H1 (cell line): ENCODE results near the gene B3GALT5. TPM values are rescaled to one million over a fixed set of nuclear protein-coding genes. Genes with fewer than 3 reads are reported as not detected.

Experiments used
- CTCF ChIA-PET: fragments of 300-600 bp; sonication (Branson Sonifier 250); formaldehyde crosslinking; loops from one replicate; lab custom pipeline; 2021; ENCODE audit not compliant: partially characterized antibody; lab: Charles Lee
- POLR2A ChIA-PET: fragments of 300-600 bp; sonication (Branson Sonifier 250); formaldehyde crosslinking; loops from one replicate; lab custom pipeline; 2021; ENCODE audit warnings: inconsistent platforms; ENCODE audit not compliant: partially characterized antibody; lab: Charles Lee
- DNase-seq, 2 experiments: peaks; one replicate each; pipeline versions ENCODE4 v3.0.0 to v3.0.0-alpha.2; 2010 to 2022; ENCODE audit warnings: low spot score in 2 of 2, low read depth in 1 of 2, mixed read lengths in 1 of 2
- FAIRE-seq: peaks from 2 replicates; lab custom pipeline; 2011; peaks lifted over from hg19 to GRCh38; lab: Jason Lieb, UNC
- H2AFZ ChIP-seq: 2 replicates; pipeline ENCODE4 v1.8.1; 2012; ENCODE audit warnings: low read length, inconsistent platforms
- H2AK5ac ChIP-seq: 2 replicates; pipeline ENCODE4 v1.6.1; 2013; ENCODE audit warnings: low read depth, low read length
- H2BK120ac ChIP-seq: replicated peaks from 2 replicates; pipeline ENCODE3; 2013; ENCODE audit warnings: low read depth, low read length, inconsistent platforms
- H2BK12ac ChIP-seq: 2 replicates; pipeline ENCODE4 v1.6.1; 2013; ENCODE audit warnings: low read depth, low read length
- H2BK15ac ChIP-seq: 2 replicates; pipeline ENCODE4 v1.6.1; 2013; ENCODE audit warnings: low read length
- H2BK20ac ChIP-seq: 2 replicates; pipeline ENCODE4 v1.6.1; 2013; ENCODE audit warnings: low read length
- H2BK5ac ChIP-seq: 2 replicates; pipeline ENCODE4 v1.6.1; 2013; ENCODE audit warnings: low read depth, low read length
- H3K14ac ChIP-seq: 2 replicates; pipeline ENCODE4 v1.6.1; 2013; ENCODE audit warnings: inconsistent platforms; ENCODE audit not compliant: insufficient read length
- H3K18ac ChIP-seq: 2 replicates; pipeline ENCODE4 v1.6.1; 2013; ENCODE audit warnings: low read length; ENCODE audit errors: extremely low read depth
- H3K23ac ChIP-seq: 2 replicates; pipeline ENCODE4 v1.6.1; 2013; ENCODE audit warnings: inconsistent platforms; ENCODE audit not compliant: insufficient read length
- H3K23me2 ChIP-seq: 2 replicates; pipeline ENCODE4 v1.6.1; 2013; ENCODE audit warnings: low read depth, low read length
- H3K27ac ChIP-seq: 2 replicates; pipeline ENCODE4 v1.6.1; 2011; ENCODE audit warnings: low read depth, low read length, inconsistent platforms
- H3K27me3 ChIP-seq, 4 experiments: replicated peaks in 1 of 4; 1 replicate in 1 of 4; 2 replicates in 3 of 4; pipeline versions ENCODE4 v1.6.1 to v1.8.1; 2011 to 2013; ENCODE audit warnings: low read length in 3 of 4, mild to moderate bottlenecking in 3 of 4, inconsistent platforms in 2 of 4, mixed read lengths in 2 of 4, moderate library complexity in 1 of 4; ENCODE audit not compliant: control insufficient read depth in 3 of 4, insufficient read depth in 3 of 4; ENCODE audit errors: extremely low read depth in 1 of 4
- H3K36me3 ChIP-seq, 4 experiments: 2 replicates each; pipeline versions ENCODE4 v1.6.1 to v1.8.1; 2011 to 2013; ENCODE audit warnings: mild to moderate bottlenecking in 4 of 4, low read length in 3 of 4, moderate library complexity in 2 of 4, control low read depth in 1 of 4, inconsistent platforms in 1 of 4; ENCODE audit not compliant: insufficient read depth in 4 of 4, control insufficient read depth in 2 of 4
- H3K4ac ChIP-seq: replicated peaks from 2 replicates; pipeline ENCODE3; 2013; ENCODE audit warnings: low read length, low read depth, mixed read lengths, inconsistent platforms; ENCODE audit not compliant: insufficient read length
- H3K4me1 ChIP-seq, 4 experiments: replicated peaks in 1 of 4; 1 replicate in 1 of 4; 2 replicates in 3 of 4; pipeline versions ENCODE4 v1.6.1 to v1.8.1; 2011 to 2013; ENCODE audit warnings: low read length in 3 of 4, inconsistent platforms in 2 of 4, mixed read lengths in 1 of 4; ENCODE audit not compliant: insufficient read depth in 4 of 4, control insufficient read depth in 3 of 4
- H3K4me2 ChIP-seq, 2 experiments: 2 replicates each; pipeline versions ENCODE4 v1.6.1 to v1.8.1; 2011 to 2013; ENCODE audit warnings: low read depth in 2 of 2, low read length in 2 of 2, control low read depth in 1 of 2, inconsistent platforms in 1 of 2, mild to moderate bottlenecking in 1 of 2; ENCODE audit not compliant: insufficient read depth in 1 of 2
- H3K4me3 ChIP-seq, 4 experiments: fragments of 200-600, 300-600 bp in 1 of 4; sonication (generic), shearing (Covaris generic), sonication (Bioruptor Twin) in 1 of 4; 2 replicates each; pipeline versions ENCODE4 v1.5.1 to v1.8.1; 2011 to 2016; ENCODE audit warnings: low read length in 4 of 4, low read depth in 3 of 4, control low read depth in 2 of 4, inconsistent platforms in 2 of 4, mild to moderate bottlenecking in 2 of 4, mixed read lengths in 1 of 4, moderate library complexity in 1 of 4; ENCODE audit not compliant: insufficient read depth in 2 of 4; ENCODE audit errors: extremely low read depth in 1 of 4
- H3K56ac ChIP-seq: replicated peaks from 2 replicates; pipeline ENCODE3; 2013; ENCODE audit warnings: low read depth, mild to moderate bottlenecking, mixed read lengths, low read length, inconsistent platforms; ENCODE audit not compliant: insufficient read length
- H3K79me1 ChIP-seq: 2 replicates; pipeline ENCODE4 v1.6.1; 2013; ENCODE audit warnings: low read depth, low read length, control low read depth
- H3K79me2 ChIP-seq, 2 experiments: 2 replicates each; pipeline versions ENCODE4 v1.6.1 to v1.8.1; 2012 to 2013; ENCODE audit warnings: low read length in 2 of 2, mild to moderate bottlenecking in 2 of 2, inconsistent platforms in 1 of 2; ENCODE audit not compliant: insufficient read depth in 2 of 2, control insufficient read depth in 1 of 2
- H3K9ac ChIP-seq, 4 experiments: replicated peaks in 1 of 4; 1 replicate in 1 of 4; 2 replicates in 3 of 4; pipeline versions ENCODE4 v1.6.1 to v1.8.1; 2011 to 2013; ENCODE audit warnings: low read depth in 3 of 4, low read length in 3 of 4, control low read depth in 2 of 4, mild to moderate bottlenecking in 2 of 4, moderate library complexity in 2 of 4, inconsistent platforms in 1 of 4; ENCODE audit errors: extremely low read depth in 1 of 4
- H3K9me3 ChIP-seq, 2 experiments: 2 replicates each; pipeline versions ENCODE4 v1.6.1 to v1.8.1; 2012 to 2013; ENCODE audit warnings: mild to moderate bottlenecking in 2 of 2, moderate library complexity in 2 of 2, control low read depth in 1 of 2, inconsistent platforms in 1 of 2, low read depth in 1 of 2, low read length in 1 of 2, mixed read lengths in 1 of 2; ENCODE audit not compliant: insufficient read depth in 2 of 2
- H4K20me1 ChIP-seq, 2 experiments: replicated peaks in 1 of 2; 2 replicates each; pipeline versions ENCODE3 to v1.8.1; 2011 to 2013; ENCODE audit warnings: inconsistent platforms in 2 of 2, low read length in 2 of 2, mild to moderate bottlenecking in 1 of 2; ENCODE audit not compliant: insufficient read depth in 2 of 2, control insufficient read depth in 1 of 2
- H4K5ac ChIP-seq: 2 replicates; pipeline ENCODE4 v1.6.1; 2013; ENCODE audit warnings: low read length, low read depth, mixed read lengths, inconsistent platforms; ENCODE audit not compliant: insufficient read length
- H4K8ac ChIP-seq: 2 replicates; pipeline ENCODE4 v1.8.0; 2013; ENCODE audit warnings: mild to moderate bottlenecking, moderate library complexity, low read length, inconsistent platforms; ENCODE audit not compliant: insufficient read depth; ENCODE audit errors: extremely low read depth
- H4K91ac ChIP-seq: replicated peaks from 2 replicates; pipeline ENCODE3; 2013; ENCODE audit warnings: low read length, mixed read lengths, inconsistent platforms; ENCODE audit not compliant: insufficient read length
- JUND ChIP-seq: IDR thresholded peaks from 2 replicates; pipeline ENCODE4 v1.6.1; 2011; ENCODE audit warnings: mild to moderate bottlenecking, improper control_type of control experiment, low read length
- KDM5A ChIP-seq: fragments of 200-600 bp; IDR thresholded peaks from 2 replicates; pipeline ENCODE4 v1.7.1; 2012; ENCODE audit warnings: mild to moderate bottlenecking, low read length, inconsistent platforms, mixed read lengths
- NRF1 ChIP-seq: IDR thresholded peaks from 2 replicates; pipeline ENCODE4 v1.6.1; 2011; ENCODE audit warnings: mild to moderate bottlenecking, low read depth, low read length, improper control_type of control experiment
- WGBS, 2 experiments: shearing (Covaris generic) in 1 of 2; methylation state at CpG; one replicate each; pipeline versions ENCODE4 v1.1.6 to v1.1.7; 2013 to 2015; ENCODE audit warnings: low lambda C conversion rate in 2 of 2, mixed read lengths in 2 of 2, inconsistent platforms in 1 of 2, low coverage in 1 of 2, missing lambda C conversion rate in 1 of 2; ENCODE audit not compliant: insufficient replicate concordance in 2 of 2, insufficient coverage in 1 of 2, insufficient read length in 1 of 2; ENCODE audit errors: extremely low coverage in 1 of 2, missing lambda C conversion rate in 1 of 2; 5-methylcytosine and 5-hydroxymethylcytosine counted together
- polyA plus RNA-seq, 7 experiments: library from polyadenylated mRNA; depleted of rRNA in 3 of 7; stranded (reverse) in 5 of 7; unstranded in 2 of 7; fragments of >200 nt in 5 of 7; fragments of 200-250 nt in 2 of 7; gene quantifications; 1 replicate in 5 of 7; 2 replicates in 1 of 7; 4 replicates in 1 of 7; pipeline versions ENCODE4 v1.2.1 to v1.2.3, GENCODE V29; 2011 to 2013; ENCODE audit warnings: missing spikeins in 2 of 7, mixed read lengths in 2 of 7
- total RNA-seq: library from RNA; stranded (reverse); fragmentation: NEBNext Ultra II Directional; extraction: Animal tissue kit (Norgen Biotek cat#: 25700); gene quantifications from 2 replicates; pipeline ENCODE4 v1.2.1, GENCODE V29; 2021

Gene B3GALT5
- total and polyA plus RNA-seq, 2 of the 8 experiments (the other 6 are each of a cell fraction or from before 2014, with no cell fraction given): 11.9 to 25.1 TPM

DNA sequence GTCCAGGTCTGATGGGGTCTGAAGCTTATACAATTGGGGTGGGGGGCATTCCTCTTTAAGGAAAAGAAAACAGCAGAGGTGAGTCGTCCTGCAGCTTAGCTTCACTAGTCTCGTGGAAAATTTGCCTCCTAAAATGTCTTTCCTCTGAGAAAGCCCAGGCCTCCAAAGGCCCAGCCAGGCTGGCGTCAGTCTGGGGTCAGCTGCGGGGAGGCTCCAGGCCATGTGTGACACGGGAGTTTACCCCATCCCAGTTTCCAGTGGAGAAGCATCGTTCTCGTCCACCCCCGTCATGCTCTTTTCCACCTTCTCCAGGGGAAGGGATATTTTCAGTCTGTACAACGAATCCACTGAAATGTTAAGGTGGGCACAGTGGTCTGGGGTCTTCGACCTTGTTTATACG lies 42.8 kb downstream of the B3GALT5 start:
- no peak overlapping the region for H3K4me2 ChIP-seq
- no peak overlapping the region for H2AFZ ChIP-seq
- H3K36me3 ChIP-seq: peaks cover 12 to 63% (median 24%) of the 10 kb centered on the region in 4 experiments
- no peak overlapping the region for H3K18ac ChIP-seq
- ChIA-PET CTCF (interaction anchor here (0.6 to 0.7 kb wide), 2 partner anchors 58 to 76 kb away, joined by 3 to 4 read pairs; no protein-coding TSS in a partner anchor), POLR2A (no interaction called here)
- peaks cover 0 to 47% of the 10 kb centered on the region in 2 experiments; a peak in 2 of 4 replicates for H3K79me2 ChIP-seq
- H3K79me1 ChIP-seq: peaks cover 4% of the 10 kb centered on the region; the same call in 1 of the 2 replicates
- WGBS, 2 experiments: 84% methylated on average over 11 of the region's 11 CpGs; no CpG with 5 or more reads in 1 of the 2 experiments
- H2AK5ac ChIP-seq: no peak overlapping the region
- no peak overlapping the region for H3K14ac ChIP-seq
- H3K4ac ChIP-seq: no peak overlapping the region
- no peaks in the 10 kb centered on the region for H3K9me3 ChIP-seq
- no peak for FAIRE-seq
- no peak for DNase-seq
- no peak for TF ChIP-seq KDM5A
- TF ChIP-seq JUND: no peak
- TF ChIP-seq NRF1: no peak
- H3K4me3 ChIP-seq: no peak overlapping the region
- H3K9ac ChIP-seq: no peak overlapping the region
- peaks cover 0 to 3% (median 0%) of the 10 kb centered on the region in 4 experiments; a peak in 1 of 7 replicates for H3K4me1 ChIP-seq
- H4K5ac ChIP-seq: no peak overlapping the region
- H4K91ac ChIP-seq: no peak overlapping the region
- H2BK120ac ChIP-seq: no peak overlapping the region
- H3K23ac ChIP-seq: no peak overlapping the region
- H4K20me1 ChIP-seq: no peaks in the 10 kb centered on the region
- H3K56ac ChIP-seq: no peak overlapping the region
- no peak overlapping the region for H2BK12ac ChIP-seq
- no peak overlapping the region for H2BK5ac ChIP-seq
- no peak overlapping the region for H3K27ac ChIP-seq
- no peak overlapping the region for H2BK15ac ChIP-seq
- no peak overlapping the region for H2BK20ac ChIP-seq
- no peaks in the 10 kb centered on the region; a peak in 1 of 7 replicates for H3K27me3 ChIP-seq
- H3K23me2 ChIP-seq: no peaks in the 10 kb centered on the region
- no peak overlapping the region for H4K8ac ChIP-seq
